HEK293T (cell line): ENCODE measurements around the gene TSPO2.
A peak's percentile ranks its signal among the peaks of the same experiment; 100 is the strongest.

Experiments used
- CTCF ChIA-PET: fragments of 350-600 bp; formaldehyde crosslinking; extraction: SDS; loops from one replicate; lab custom pipeline; 2021; ENCODE audit warnings: antibody characterized with exemption, inconsistent platforms; lab: Yijun Ruan, JAX
- POLR2A ChIA-PET: fragments of 350-600 bp; formaldehyde crosslinking; extraction: SDS; loops from one replicate; lab custom pipeline; 2020; ENCODE audit warnings: antibody characterized with exemption, inconsistent platforms; lab: Yijun Ruan, JAX
- DNase-seq: peaks from one replicate; pipeline ENCODE4 v3.0.0; 2012; ENCODE audit warnings: mixed read lengths; ENCODE audit errors: extremely low spot score
- ARNT ChIP-seq: fragments of 450-650 bp; IDR thresholded peaks from 2 replicates; pipeline ENCODE4 v1.6.1; 2017; ENCODE audit warnings: mild to moderate bottlenecking
- BHLHE40 ChIP-seq: fragments of 450-650 bp; IDR thresholded peaks from 2 replicates; pipeline ENCODE4 v1.6.1; 2016; ENCODE audit warnings: mild to moderate bottlenecking, moderate library complexity, borderline replicate concordance
- CTBP1 ChIP-seq: fragments of 450-650 bp; IDR thresholded peaks from 2 replicates; pipeline ENCODE4 v1.6.1; 2016; ENCODE audit warnings: borderline replicate concordance
- ELF4 ChIP-seq: fragments of 450-650 bp; IDR thresholded peaks from 2 replicates; pipeline ENCODE4 v1.6.1; 2017; ENCODE audit warnings: antibody characterized with exemption
- FOXA1 ChIP-seq: fragments of 450-650 bp; IDR thresholded peaks from 2 replicates; pipeline ENCODE4 v1.6.1; 2016; ENCODE audit warnings: mild to moderate bottlenecking
- FOXK2 ChIP-seq: fragments of 450-650 bp; IDR thresholded peaks from 2 replicates; pipeline ENCODE4 v1.6.1; 2016; ENCODE audit warnings: mild to moderate bottlenecking
- FOXM1 ChIP-seq: fragments of 450-650 bp; IDR thresholded peaks from 2 replicates; pipeline ENCODE4 v1.6.1; 2017; ENCODE audit warnings: mild to moderate bottlenecking, borderline replicate concordance
- HDGF ChIP-seq: fragments of 450-650 bp; IDR thresholded peaks from 2 replicates; pipeline ENCODE4 v1.6.1; 2017; ENCODE audit warnings: antibody characterized with exemption, borderline replicate concordance
- L3MBTL2 ChIP-seq: fragments of 450-650 bp; conservative IDR thresholded peaks from 2 replicates; pipeline ENCODE4 v1.6.1; 2016; ENCODE audit warnings: mild to moderate bottlenecking
- LEF1 ChIP-seq: fragments of 450-650 bp; IDR thresholded peaks from 2 replicates; pipeline ENCODE4 v1.6.1; 2017; ENCODE audit warnings: mild to moderate bottlenecking, borderline replicate concordance
- NFRKB ChIP-seq: fragments of 450-650 bp; IDR thresholded peaks from 2 replicates; pipeline ENCODE4 v1.6.1; 2016; ENCODE audit warnings: mild to moderate bottlenecking, moderate library complexity
- SP1 ChIP-seq: fragments of 450-650 bp; IDR thresholded peaks from 2 replicates; pipeline ENCODE4 v1.6.1; 2017
- SUZ12 ChIP-seq: fragments of 450-650 bp; IDR thresholded peaks from 2 replicates; pipeline ENCODE4 v1.6.1; 2016; ENCODE audit warnings: mild to moderate bottlenecking
- TARDBP ChIP-seq: fragments of 450-650 bp; IDR thresholded peaks from 2 replicates; pipeline ENCODE4 v1.6.1; 2016
- ZNF384 ChIP-seq: fragments of 450-650 bp; IDR thresholded peaks from 2 replicates; pipeline ENCODE4 v1.6.1; 2016
- TF ChIP-seq, protein P1 (sequence below): fragments of 450-650 bp; IDR thresholded peaks from 2 replicates; pipeline ENCODE4 v1.6.1; 2016

TSPO2 gene

GRCh38 chr6:41042226-41043055, at the start of gene TSPO2:
TSS of gene TSPO2 (plus strand) at chr6:41042467. CDS start at chr6:41042986, 519 bp downstream.
- DNase-seq = no peak
- POLR2A ChIA-PET = interaction anchor here (1.5 kb wide), 1 partner anchor 30 kb away, joined by 4 read pairs; the partner anchor contains the start of genes NFYA and OARD1
- CTCF ChIA-PET = no interaction called here
- TF ChIP-seq, protein P1, sequence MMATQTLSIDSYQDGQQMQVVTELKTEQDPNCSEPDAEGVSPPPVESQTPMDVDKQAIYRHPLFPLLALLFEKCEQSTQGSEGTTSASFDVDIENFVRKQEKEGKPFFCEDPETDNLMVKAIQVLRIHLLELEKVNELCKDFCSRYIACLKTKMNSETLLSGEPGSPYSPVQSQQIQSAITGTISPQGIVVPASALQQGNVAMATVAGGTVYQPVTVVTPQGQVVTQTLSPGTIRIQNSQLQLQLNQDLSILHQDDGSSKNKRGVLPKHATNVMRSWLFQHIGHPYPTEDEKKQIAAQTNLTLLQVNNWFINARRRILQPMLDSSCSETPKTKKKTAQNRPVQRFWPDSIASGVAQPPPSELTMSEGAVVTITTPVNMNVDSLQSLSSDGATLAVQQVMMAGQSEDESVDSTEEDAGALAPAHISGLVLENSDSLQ = no peak
- TF ChIP-seq L3MBTL2 (no peak), FOXM1 (no peak), SUZ12 (no peak)

GRCh38 chr6:40992746-40993145, 49.5 kb upstream of the TSPO2 start:
- no peak for DNase-seq
- ChIA-PET POLR2A (no interaction called here), CTCF (interaction anchor here (1.5 kb wide), 1 partner anchor 35 kb away, joined by 6 read pairs; no protein-coding TSS in a partner anchor)
- TF ChIP-seq, protein P1 = no peak
- TF ChIP-seq SUZ12 (no peak), FOXK2 (no peak), FOXM1 (no peak), ZNF384 (no peak), LEF1 (no peak), HDGF (no peak), BHLHE40 (no peak), FOXA1 (no peak), L3MBTL2 (no peak), CTBP1 (no peak), ARNT (no peak), ELF4 (no peak), TARDBP (no peak)

DNA sequence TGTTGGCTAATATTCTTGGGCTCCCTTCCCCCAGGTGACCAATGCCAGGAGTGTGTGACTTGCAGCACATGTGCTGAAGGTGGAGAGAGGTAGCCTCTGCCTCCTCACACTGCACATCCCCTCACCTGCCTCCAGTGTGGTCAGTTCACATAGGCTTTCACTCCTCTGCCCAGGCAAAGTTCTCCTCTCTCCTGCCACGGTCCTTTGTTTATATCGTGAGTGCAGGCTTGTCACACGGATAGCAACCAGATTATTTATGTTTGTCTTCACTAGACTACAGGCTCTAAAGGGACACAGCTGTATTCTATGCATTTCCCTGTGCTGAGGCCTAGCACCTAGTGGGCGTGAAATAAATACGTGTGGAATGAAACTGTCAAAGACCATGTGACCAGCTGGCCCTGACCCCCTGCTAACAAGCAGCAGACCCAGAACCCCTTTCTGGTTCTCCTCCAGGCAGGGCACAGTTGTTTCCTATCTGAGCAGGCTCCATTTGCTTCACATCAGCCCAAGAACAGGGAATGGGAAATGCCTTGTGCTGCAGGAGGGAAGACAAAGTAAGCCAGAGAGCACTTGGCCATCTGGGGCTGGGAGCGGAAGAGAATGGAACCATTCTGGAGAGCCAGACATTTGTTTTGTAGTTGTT, 45.6 kb upstream of the TSPO2 start:
- DNase-seq = peak; percentile 11
- CTCF ChIA-PET = interaction anchor here (1.3 to 1.6 kb wide), 2 partner anchors 31 to 85 kb away, joined by 5 read pairs; no protein-coding TSS in a partner anchor
- POLR2A ChIA-PET = interaction anchor here (1.2 to 3.1 kb wide), 2 partner anchors 31 to 76 kb away, joined by 3 to 13 read pairs; partner anchors contain the start of genes NFYA and OARD1
- no peak for TF ChIP-seq L3MBTL2
- TF ChIP-seq, protein P1 = peak; percentile 57

DNA sequence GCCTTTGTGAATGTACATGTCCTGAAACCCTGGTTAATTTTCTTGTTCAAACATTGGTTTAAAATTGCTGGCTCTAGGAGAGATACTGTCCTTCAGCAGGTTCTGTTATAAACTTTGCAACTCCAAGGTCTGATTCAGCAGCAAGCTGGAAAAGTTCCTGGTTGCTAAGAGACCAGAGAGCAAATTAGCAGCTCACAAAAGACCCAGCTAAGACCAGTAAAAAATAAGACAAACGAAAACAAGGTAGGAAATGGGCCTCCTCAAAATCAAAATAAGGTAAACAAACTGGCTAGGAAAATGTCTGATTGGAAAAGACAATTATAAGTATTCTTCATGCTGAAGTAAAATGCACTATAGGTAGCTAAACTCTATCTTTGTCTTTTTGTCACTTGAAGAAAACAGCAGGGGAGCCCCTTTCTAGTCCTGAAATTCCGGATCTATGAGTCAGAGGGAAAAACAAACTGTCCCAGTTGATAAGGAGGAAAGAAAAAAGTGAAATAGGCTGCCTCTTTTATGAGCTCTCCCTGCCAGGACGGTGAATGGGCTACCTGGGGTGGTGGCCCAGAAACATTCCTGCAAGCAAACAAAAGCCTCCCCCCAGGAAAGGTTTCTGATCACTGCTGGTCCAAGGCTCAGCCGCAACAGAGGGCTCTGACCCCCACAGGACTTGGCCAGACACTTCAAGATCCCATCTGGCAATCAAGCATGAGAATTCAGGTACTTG, 44.9 kb upstream of the TSPO2 start:
- POLR2A ChIA-PET = interaction anchor here (1.2 to 3.1 kb wide), 2 partner anchors 31 to 75 kb away, joined by 3 to 13 read pairs; partner anchors contain the start of genes NFYA and OARD1
- CTCF ChIA-PET = interaction anchor here (0.6 to 2.5 kb wide), 4 partner anchors 31 to 1888 kb away, joined by 4 to 10 read pairs (median 6); no protein-coding TSS in a partner anchor
- DNase-seq = peak; percentile 40
- TF ChIP-seq NFRKB (no peak), CTBP1 (0 out of 2 replicates have a peak, but pooled peaks have one; percentile 8), SUZ12 (no peak), ZNF384 (no peak), SP1 (no peak)
- TF ChIP-seq, protein P1 = no peak

GRCh38 chr6:40998661-40999060, 43.6 kb upstream of the TSPO2 start:
- DNase-seq = no peak
- ChIA-PET POLR2A (interaction anchor here (3.1 kb wide), 1 partner anchor 29 kb away, joined by 13 read pairs; no protein-coding TSS in a partner anchor), CTCF (interaction anchor here (0.5 to 2.5 kb wide), 6 partner anchors 8 to 104 kb away, joined by 3 to 10 read pairs (median 3); no protein-coding TSS in a partner anchor)
- TF ChIP-seq FOXK2 = no peak
- no peak for TF ChIP-seq ARNT
- TF ChIP-seq CTBP1 = no peak
- TF ChIP-seq LEF1 = no peak
- TF ChIP-seq, protein P1 = no peak
- no peak for TF ChIP-seq FOXM1
- TF ChIP-seq HDGF = no peak
